MCF 10A (cell line): ENCODE data around the gene MGAT5. TPM values are rescaled to one million over a fixed set of nuclear protein-coding genes. Genes with fewer than 3 reads are reported as not detected.

Source experiments
- BruUV-seq: library from RNA; stranded (reverse); fragments of 400-500 nt; replicated peaks from 2 replicates; lab custom pipeline; 2021; lab: Mats Ljungman, UMichigan
- CTCF ChIA-PET: fragments of 300-600 bp; sonication (Branson Sonifier 250); formaldehyde crosslinking; extraction: SDS; loops from one replicate; lab custom pipeline; 2021; ENCODE audit warnings: antibody characterized with exemption, inconsistent platforms; lab: Yijun Ruan, JAX
- POLR2A ChIA-PET: fragments of 300-600, 350-650 bp; sonication (Branson Sonifier 250); formaldehyde crosslinking; extraction: SDS; loops from one replicate; lab custom pipeline; 2020; ENCODE audit warnings: antibody characterized with exemption, inconsistent platforms; lab: Yijun Ruan, JAX
- DNase-seq: peaks from one replicate; pipeline ENCODE4 v3.0.0-alpha.2; 2018; ENCODE audit not compliant: unreplicated experiment
- H3K27ac Mint-ChIP-seq: one replicate; pipeline ENCODE4 v1.8.0; 2022; ENCODE audit warnings: mild to moderate bottlenecking, low read depth, mixed read lengths; ENCODE audit not compliant: unreplicated experiment
- H3K27me3 Mint-ChIP-seq: one replicate; pipeline ENCODE4 v1.8.0; 2022; ENCODE audit warnings: mixed read lengths; ENCODE audit not compliant: insufficient read depth, unreplicated experiment
- H3K36me3 Mint-ChIP-seq: one replicate; pipeline ENCODE4 v1.8.0; 2022; ENCODE audit warnings: mild to moderate bottlenecking, moderate library complexity, mixed read lengths; ENCODE audit not compliant: insufficient read depth, unreplicated experiment
- H3K4me1 Mint-ChIP-seq: one replicate; pipeline ENCODE4 v1.8.0; 2022; ENCODE audit warnings: mixed read lengths; ENCODE audit not compliant: insufficient read depth, unreplicated experiment
- H3K4me3 Mint-ChIP-seq: one replicate; pipeline ENCODE4 v1.8.0; 2022; ENCODE audit warnings: mild to moderate bottlenecking, moderate library complexity, mixed read lengths; ENCODE audit not compliant: unreplicated experiment
- H3K9me3 Mint-ChIP-seq: one replicate; pipeline ENCODE4 v1.8.0; 2022; ENCODE audit warnings: mixed read lengths; ENCODE audit not compliant: unreplicated experiment
- CTCF ChIP-seq: fragments of 200-600 bp; IDR thresholded peaks from one replicate; pipeline ENCODE4 v1.8.0; 2022; ENCODE audit warnings: antibody characterized with exemption, mild to moderate bottlenecking; ENCODE audit not compliant: unreplicated experiment
- intact Hi-C: fragments of 100-400 bp; cut with micrococcal nuclease; formaldehyde crosslinking; loops from 2 replicates; pipeline ENCODE4 v1.14.1; 2022
- total RNA-seq: library from RNA; stranded (reverse); gene quantifications from 2 replicates; pipeline ENCODE4 v1.2.3, GENCODE V29; 2022

MGAT5 gene
- total RNA-seq, 1 experiment from 2014 or later = 22.2 TPM

- intact Hi-C loops = no loop called here
- H3K9me3 Mint-ChIP-seq = no peaks in the 10 kb centered on the region
- peaks cover under 1% of the 10 kb centered on the region for H3K36me3 Mint-ChIP-seq
- ChIA-PET POLR2A (interaction anchor here (0.5 to 0.7 kb wide), 2 partner anchors 12 to 40 kb away, joined by 3 to 5 read pairs; no protein-coding TSS in a partner anchor), CTCF (interaction anchor here (1.0 to 1.3 kb wide), 4 partner anchors 15 to 464 kb away, joined by 3 to 5 read pairs (median 3); no protein-coding TSS in a partner anchor)
- no peak overlapping the region for H3K27ac Mint-ChIP-seq
- no peak for DNase-seq
- no peak overlapping the region for H3K4me3 Mint-ChIP-seq
- H3K4me1 Mint-ChIP-seq = peaks cover 14% of the 10 kb centered on the region
- BruUV-seq = no TSS peak
- no peak for TF ChIP-seq CTCF
- H3K27me3 Mint-ChIP-seq = no peaks in the 10 kb centered on the region
Measured at GRCh38 chr2:134304394-134305108, 50.7 kb downstream of the MGAT5 start.

GRCh38 chr2:134305109-134305491, 51.2 kb downstream of the MGAT5 start:
- peaks cover 4% of the 10 kb centered on the region for H3K36me3 Mint-ChIP-seq
- no TSS peak for BruUV-seq
- no peak overlapping the region for H3K27ac Mint-ChIP-seq
- peaks cover 14% of the 10 kb centered on the region for H3K4me1 Mint-ChIP-seq
- CTCF ChIA-PET = interaction anchor here (1.0 to 1.2 kb wide), 3 partner anchors 15 to 465 kb away, joined by 3 to 5 read pairs (median 3); no protein-coding TSS in a partner anchor
- POLR2A ChIA-PET = interaction anchor here (0.7 kb wide), 1 partner anchor 13 kb away, joined by 5 read pairs; no protein-coding TSS in a partner anchor
- no peak for DNase-seq
- H3K27me3 Mint-ChIP-seq = no peaks in the 10 kb centered on the region
- no peaks in the 10 kb centered on the region for H3K9me3 Mint-ChIP-seq
- intact Hi-C loops = no loop called here
- no peak for TF ChIP-seq CTCF
- H3K4me3 Mint-ChIP-seq = no peak overlapping the region

GRCh38 chr2:134306521-134306920, 52.6 kb downstream of the MGAT5 start:
- Mint-ChIP-seq H3K27me3 (no peaks in the 10 kb centered on the region), H3K36me3 (peaks cover 4% of the 10 kb centered on the region), H3K27ac (no peak overlapping the region), H3K9me3 (no peaks in the 10 kb centered on the region), H3K4me1 (peaks cover 9% of the 10 kb centered on the region), H3K4me3 (no peak overlapping the region)
- POLR2A ChIA-PET = interaction anchor here (1.4 kb wide), 1 partner anchor 105 kb away, joined by 3 read pairs; no protein-coding TSS in a partner anchor
- BruUV-seq = no TSS peak
- no peak for TF ChIP-seq CTCF
- intact Hi-C loops = no loop called here
- CTCF ChIA-PET = interaction anchor here (1.1 kb wide), 1 partner anchor 105 kb away, joined by 4 read pairs; no protein-coding TSS in a partner anchor
- DNase-seq = peak; percentile 50

GRCh38 chr2:134307334-134307733, 53.5 kb downstream of the MGAT5 start:
- Mint-ChIP-seq H3K9me3 (no peaks in the 10 kb centered on the region), H3K27ac (no peak overlapping the region), H3K27me3 (no peaks in the 10 kb centered on the region), H3K4me1 (peaks cover 7% of the 10 kb centered on the region), H3K4me3 (no peak overlapping the region), H3K36me3 (peaks cover 4% of the 10 kb centered on the region)
- POLR2A ChIA-PET = no interaction called here
- CTCF ChIA-PET = interaction anchor here (1.1 kb wide), 1 partner anchor 104 kb away, joined by 4 read pairs; no protein-coding TSS in a partner anchor
- DNase-seq = no peak
- intact Hi-C loops = no loop called here
- BruUV-seq = no TSS peak
- no peak for TF ChIP-seq CTCF
